ENCODE measurements around the gene CDC42SE2. TPM values are rescaled to one million over a fixed set of nuclear protein-coding genes. Genes with fewer than 3 reads are reported as not detected.
"Not testable (repeated sequence)": the region's sequence is repeated elsewhere in the genome, so short reads cannot be mapped to it uniquely, and the experiment has no call there.

The CDC42SE2 gene
- polyA plus RNA-seq, 1 donor from 2014 or later: 48.2 TPM

DNA sequence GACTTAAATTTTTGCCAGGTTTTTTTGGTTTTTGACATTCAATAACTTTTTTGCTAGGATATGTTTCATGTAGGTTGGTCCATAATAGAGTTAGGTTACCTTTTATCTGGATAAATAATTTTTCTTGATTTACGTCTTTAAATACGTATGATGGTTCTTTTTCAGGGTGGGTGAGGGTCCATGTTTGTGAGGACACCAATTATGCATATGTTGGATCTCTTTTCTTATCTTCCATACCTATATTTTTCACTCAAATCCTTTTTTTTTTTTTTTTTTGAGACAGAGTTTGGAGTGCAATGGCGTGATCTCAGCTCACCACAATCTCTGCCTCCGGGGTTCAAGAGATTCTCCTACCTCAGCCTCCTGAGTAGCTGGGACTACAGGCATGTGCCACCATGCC is 17.3 kb upstream of the CDC42SE2 start:
- Histone ChIP-seq H3K4me2 (ENCODE audit: low read length) (no peak overlapping the region), H3K27me3 (ENCODE audit: insufficient read depth, low read depth, low read length) (no peaks in the 10 kb centered on the region), H3K4me3 (ENCODE audit: low read length) (no peak overlapping the region), H3K9ac (ENCODE audit: low read length) (no peak overlapping the region), H2AFZ (ENCODE audit: low read depth, low read length) (no peak overlapping the region), H3K27ac (ENCODE audit: low read length) (no peak overlapping the region), H3K79me2 (replicated peaks; ENCODE audit: insufficient read depth, low read length) (no peaks in the 10 kb centered on the region), H3K36me3 (ENCODE audit: insufficient read depth, low read length) (no peaks in the 10 kb centered on the region), H3K9me2 (ENCODE audit: insufficient read depth, low read length) (no peaks in the 10 kb centered on the region), H3F3A (ENCODE audit: insufficient read depth, low read length, poor library complexity, severe bottlenecking) (no peaks in the 10 kb centered on the region), H3K9me3 (ENCODE audit: low read length) (no peaks in the 10 kb centered on the region), H4K20me1 (ENCODE audit: insufficient read depth) (no peaks in the 10 kb centered on the region)
- no peak for TF ChIP-seq SMC3 (conservative IDR thresholded peaks at IDR 0.05; ENCODE audit: poor library complexity)

DNA sequence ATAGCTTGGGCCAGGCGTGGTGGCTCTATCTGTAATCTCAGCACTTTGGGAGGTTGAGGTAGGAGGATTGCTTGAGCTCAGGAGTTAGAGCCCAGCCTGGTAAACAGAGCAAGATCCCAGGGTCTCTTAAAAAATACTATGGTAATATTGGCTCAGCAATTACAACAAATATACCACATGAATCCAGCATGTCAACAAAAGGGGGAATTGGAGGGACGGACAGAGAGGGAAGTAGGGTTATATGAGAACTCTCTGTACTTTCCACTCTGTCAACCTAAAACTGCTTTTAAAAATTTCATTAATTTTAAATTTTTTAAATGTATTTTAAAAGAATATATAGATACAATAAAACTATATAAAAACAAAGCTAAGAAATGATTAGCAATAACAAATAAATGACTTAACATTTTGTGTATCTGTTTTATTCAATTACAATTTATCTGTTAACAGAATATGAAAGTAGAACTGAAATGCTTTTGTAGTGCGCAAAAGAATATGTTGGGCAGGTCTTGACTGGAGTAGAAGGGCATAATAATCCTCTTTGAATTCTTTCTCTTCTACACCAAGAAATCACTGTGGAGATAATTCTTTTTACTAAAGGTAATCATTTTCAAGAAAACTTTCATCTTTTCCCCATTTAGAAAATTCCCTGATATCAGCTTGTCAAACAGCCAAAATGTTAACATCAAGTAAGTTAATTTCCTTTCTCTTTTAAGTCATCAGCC is 12.9 kb upstream of the CDC42SE2 start:
- no peaks in the 10 kb centered on the region for H3K36me3 ChIP-seq (ENCODE audit: insufficient read depth, low read length)
- no peak overlapping the region for H3K27ac ChIP-seq (ENCODE audit: low read length)
- H2AFZ ChIP-seq (ENCODE audit: low read depth, low read length): no peak overlapping the region
- H3K27me3 ChIP-seq (ENCODE audit: insufficient read depth, low read depth, low read length): no peaks in the 10 kb centered on the region
- no peak overlapping the region for H3K4me2 ChIP-seq (ENCODE audit: low read length)
- H3K4me3 ChIP-seq (ENCODE audit: low read length): no peak overlapping the region
- H3K9me2 ChIP-seq (ENCODE audit: insufficient read depth, low read length): no peaks in the 10 kb centered on the region
- no peak for TF ChIP-seq MXI1 (conservative IDR thresholded peaks at IDR 0.05; ENCODE audit: poor library complexity, severe bottlenecking)
- no peak for TF ChIP-seq EZH2 (IDR thresholded peaks at IDR 0.05; ENCODE audit: borderline replicate concordance, insufficient read depth, low read length, poor library complexity, severe bottlenecking)
- no peak for TF ChIP-seq SMC3 (conservative IDR thresholded peaks at IDR 0.05; ENCODE audit: poor library complexity)
- no peak for TF ChIP-seq TAF1 (IDR thresholded peaks at IDR 0.05; ENCODE audit: low read depth)
- TF ChIP-seq EP300 (conservative IDR thresholded peaks at IDR 0.05; ENCODE audit: poor library complexity, severe bottlenecking): no peak
- TF ChIP-seq POLR2AphosphoS5 (IDR thresholded peaks at IDR 0.05): no peak
- no peak for TF ChIP-seq RAD21 (conservative IDR thresholded peaks at IDR 0.05)
- H4K20me1 ChIP-seq (ENCODE audit: insufficient read depth): no peaks in the 10 kb centered on the region
- no peaks in the 10 kb centered on the region for H3K79me2 ChIP-seq (replicated peaks; ENCODE audit: insufficient read depth, low read length)
- H3F3A ChIP-seq (ENCODE audit: insufficient read depth, low read length, poor library complexity, severe bottlenecking): no peaks in the 10 kb centered on the region
- no peaks in the 10 kb centered on the region for H3K9me3 ChIP-seq (ENCODE audit: low read length)
- H3K9ac ChIP-seq (ENCODE audit: low read length): no peak overlapping the region

DNA sequence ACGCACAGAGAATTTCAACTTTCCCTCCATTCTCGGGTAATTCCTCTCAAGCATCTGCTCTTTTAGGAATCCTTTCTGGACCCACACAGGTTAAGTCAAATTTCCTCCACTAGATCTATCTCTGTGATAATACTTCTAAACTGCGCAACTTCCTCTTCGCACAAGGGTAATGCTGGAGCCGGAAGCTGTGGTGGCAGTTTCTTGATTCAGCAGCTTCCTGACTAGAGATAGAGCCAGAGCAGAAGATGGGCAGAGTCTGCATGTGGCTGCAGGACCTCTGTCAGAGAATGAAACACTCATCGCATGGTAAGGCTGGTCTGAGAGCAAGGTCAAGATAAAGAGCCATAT is 11.1 kb upstream of the CDC42SE2 start:
- H3K9ac ChIP-seq (ENCODE audit: low read length): no peak overlapping the region
- no peaks in the 10 kb centered on the region for H4K20me1 ChIP-seq (ENCODE audit: insufficient read depth)
- no peak for TF ChIP-seq SMC3 (conservative IDR thresholded peaks at IDR 0.05; ENCODE audit: poor library complexity)
- no peak for TF ChIP-seq EP300 (conservative IDR thresholded peaks at IDR 0.05; ENCODE audit: poor library complexity, severe bottlenecking)
- no peak for TF ChIP-seq MXI1 (conservative IDR thresholded peaks at IDR 0.05; ENCODE audit: poor library complexity, severe bottlenecking)
- TF ChIP-seq TAF1 (IDR thresholded peaks at IDR 0.05; ENCODE audit: low read depth): no peak
- TF ChIP-seq, protein P1, sequence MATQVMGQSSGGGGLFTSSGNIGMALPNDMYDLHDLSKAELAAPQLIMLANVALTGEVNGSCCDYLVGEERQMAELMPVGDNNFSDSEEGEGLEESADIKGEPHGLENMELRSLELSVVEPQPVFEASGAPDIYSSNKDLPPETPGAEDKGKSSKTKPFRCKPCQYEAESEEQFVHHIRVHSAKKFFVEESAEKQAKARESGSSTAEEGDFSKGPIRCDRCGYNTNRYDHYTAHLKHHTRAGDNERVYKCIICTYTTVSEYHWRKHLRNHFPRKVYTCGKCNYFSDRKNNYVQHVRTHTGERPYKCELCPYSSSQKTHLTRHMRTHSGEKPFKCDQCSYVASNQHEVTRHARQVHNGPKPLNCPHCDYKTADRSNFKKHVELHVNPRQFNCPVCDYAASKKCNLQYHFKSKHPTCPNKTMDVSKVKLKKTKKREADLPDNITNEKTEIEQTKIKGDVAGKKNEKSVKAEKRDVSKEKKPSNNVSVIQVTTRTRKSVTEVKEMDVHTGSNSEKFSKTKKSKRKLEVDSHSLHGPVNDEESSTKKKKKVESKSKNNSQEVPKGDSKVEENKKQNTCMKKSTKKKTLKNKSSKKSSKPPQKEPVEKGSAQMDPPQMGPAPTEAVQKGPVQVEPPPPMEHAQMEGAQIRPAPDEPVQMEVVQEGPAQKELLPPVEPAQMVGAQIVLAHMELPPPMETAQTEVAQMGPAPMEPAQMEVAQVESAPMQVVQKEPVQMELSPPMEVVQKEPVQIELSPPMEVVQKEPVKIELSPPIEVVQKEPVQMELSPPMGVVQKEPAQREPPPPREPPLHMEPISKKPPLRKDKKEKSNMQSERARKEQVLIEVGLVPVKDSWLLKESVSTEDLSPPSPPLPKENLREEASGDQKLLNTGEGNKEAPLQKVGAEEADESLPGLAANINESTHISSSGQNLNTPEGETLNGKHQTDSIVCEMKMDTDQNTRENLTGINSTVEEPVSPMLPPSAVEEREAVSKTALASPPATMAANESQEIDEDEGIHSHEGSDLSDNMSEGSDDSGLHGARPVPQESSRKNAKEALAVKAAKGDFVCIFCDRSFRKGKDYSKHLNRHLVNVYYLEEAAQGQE (IDR thresholded peaks at IDR 0.05; ENCODE audit: borderline replicate concordance): no peak
- H3K36me3 ChIP-seq (ENCODE audit: insufficient read depth, low read length): no peaks in the 10 kb centered on the region
- H3K4me2 ChIP-seq (ENCODE audit: low read length): no peak overlapping the region
- H3K27me3 ChIP-seq (ENCODE audit: insufficient read depth, low read depth, low read length): no peaks in the 10 kb centered on the region
- H3K79me2 ChIP-seq (replicated peaks; ENCODE audit: insufficient read depth, low read length): no peaks in the 10 kb centered on the region
- H3K4me3 ChIP-seq (ENCODE audit: low read length): no peak overlapping the region
- H3K9me3 ChIP-seq (ENCODE audit: low read length): no peaks in the 10 kb centered on the region
- H3F3A ChIP-seq (ENCODE audit: insufficient read depth, low read length, poor library complexity, severe bottlenecking): no peaks in the 10 kb centered on the region
- H3K27ac ChIP-seq (ENCODE audit: low read length): no peak overlapping the region
- H2AFZ ChIP-seq (ENCODE audit: low read depth, low read length): no peak overlapping the region
- H3K9me2 ChIP-seq (ENCODE audit: insufficient read depth, low read length): no peaks in the 10 kb centered on the region

DNA sequence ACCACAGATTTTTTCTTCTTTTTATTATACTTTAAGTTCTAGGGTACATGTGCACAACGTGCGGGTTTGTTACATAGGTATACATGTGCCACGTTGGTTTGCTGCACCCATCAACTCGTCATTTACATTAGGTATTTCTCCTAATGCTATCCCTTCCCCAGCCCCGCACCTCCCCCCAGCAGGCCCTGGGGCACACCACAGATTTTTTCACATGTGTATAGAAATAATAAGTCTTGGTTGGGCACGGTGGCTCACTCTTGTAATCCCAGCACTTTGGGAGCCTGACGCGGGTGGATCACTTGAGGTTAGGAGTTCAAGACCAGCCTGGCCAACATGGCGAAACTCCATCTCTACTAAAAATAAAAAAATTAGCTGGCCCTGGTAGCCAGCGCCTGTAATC is 9.8 kb upstream of the CDC42SE2 start:
- H3F3A ChIP-seq (ENCODE audit: insufficient read depth, low read length, poor library complexity, severe bottlenecking); H3K4me3 ChIP-seq (ENCODE audit: low read length); H3K27ac ChIP-seq (ENCODE audit: low read length); H3K4me2 ChIP-seq (ENCODE audit: low read length); H2AFZ ChIP-seq (ENCODE audit: low read depth, low read length); H3K27me3 ChIP-seq (ENCODE audit: insufficient read depth, low read depth, low read length); H3K9ac ChIP-seq (ENCODE audit: low read length); H3K36me3 ChIP-seq (ENCODE audit: insufficient read depth, low read length); H3K9me3 ChIP-seq (ENCODE audit: low read length); H4K20me1 ChIP-seq (ENCODE audit: insufficient read depth); H3K9me2 ChIP-seq (ENCODE audit: insufficient read depth, low read length); H3K79me2 ChIP-seq (replicated peaks; ENCODE audit: insufficient read depth, low read length): not testable (repeated sequence)

Data from neural cell (in vitro differentiated cells).